Muscle layer of duodenum (tissue), 2 donors: ENCODE data around the gene COPB2.

Experiments used
- H3K27ac ChIP-seq: one replicate; pipeline ENCODE4 v1.7.0; 2013; ENCODE audit warnings: mild to moderate bottlenecking, low read length
- H3K27me3 ChIP-seq: one replicate; pipeline ENCODE4 v1.7.0; 2013; ENCODE audit warnings: low read depth, mild to moderate bottlenecking, control low read depth, low read length
- H3K36me3 ChIP-seq, 2 donors: one replicate each; pipeline ENCODE4 v1.7.0; 2013; ENCODE audit warnings: low read length in 2 of 2, control low read depth in 1 of 2, mild to moderate bottlenecking in 1 of 2; ENCODE audit not compliant: insufficient read depth in 2 of 2, control insufficient read depth in 1 of 2
- H3K4me1 ChIP-seq, 2 donors: one replicate each; pipeline ENCODE4 v1.7.0; 2013; ENCODE audit warnings: low read length in 2 of 2, mild to moderate bottlenecking in 2 of 2, control low read depth in 1 of 2, moderate library complexity in 1 of 2; ENCODE audit not compliant: insufficient read depth in 2 of 2, control insufficient read depth in 1 of 2
- H3K4me3 ChIP-seq, 2 donors: one replicate each; pipeline ENCODE4 v1.7.0; 2013; ENCODE audit warnings: low read length in 2 of 2, low read depth in 1 of 2, mild to moderate bottlenecking in 1 of 2
- H3K9me3 ChIP-seq, 2 donors: one replicate each; pipeline ENCODE4 v1.7.0; 2013; ENCODE audit warnings: low read length in 2 of 2, control low read depth in 1 of 2, mild to moderate bottlenecking in 1 of 2; ENCODE audit not compliant: control insufficient read depth in 1 of 2
- donor health status: healthy.

COPB2 gene

DNA sequence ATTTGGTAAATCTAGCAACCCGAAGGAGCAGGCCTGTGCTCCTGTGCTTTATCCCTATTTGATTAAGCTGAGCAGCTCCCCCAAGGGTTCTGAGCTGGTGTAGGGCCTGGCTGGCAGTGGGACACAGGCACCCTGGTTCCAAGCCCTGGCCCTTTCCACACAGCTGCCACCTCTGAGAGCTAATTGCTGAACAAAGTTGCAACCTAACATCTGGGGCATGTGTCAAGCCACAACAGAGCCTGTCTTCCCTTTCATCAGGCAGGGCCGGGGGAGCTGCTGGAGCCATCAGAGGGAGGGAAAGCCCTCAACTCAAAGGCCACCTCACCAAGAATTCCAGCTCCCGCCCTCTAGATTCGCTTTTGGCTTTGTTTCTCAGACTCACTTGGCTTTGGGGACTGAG, 62.7 kb downstream of the COPB2 start:
- no peaks in the 10 kb centered on the region for H3K9me3 ChIP-seq
- H3K36me3 ChIP-seq, result no peaks in the 10 kb centered on the region
- H3K27ac ChIP-seq, result no peak overlapping the region
- no peak overlapping the region for H3K4me3 ChIP-seq
- no peaks in the 10 kb centered on the region for H3K4me1 ChIP-seq
- H3K27me3 ChIP-seq, result no peaks in the 10 kb centered on the region

DNA sequence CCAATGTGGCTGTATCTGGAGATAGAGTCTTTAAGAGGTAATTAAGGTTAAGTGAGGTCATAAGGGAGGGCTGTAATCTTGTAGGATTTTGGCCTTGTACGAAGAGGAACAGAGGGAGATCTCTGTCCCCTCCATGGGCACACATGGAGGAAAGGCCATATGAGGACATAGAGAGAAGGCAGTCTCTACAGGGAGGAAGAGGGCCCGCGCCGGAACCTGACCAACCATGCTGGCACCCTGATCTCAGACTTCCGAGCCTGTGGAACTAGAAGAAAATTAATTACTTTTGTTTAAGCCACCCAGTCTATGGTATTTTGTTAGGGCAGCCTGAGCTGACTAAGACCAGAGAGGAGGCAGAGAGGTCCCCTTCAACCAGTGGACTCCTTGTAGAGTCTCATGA, 63.3 kb downstream of the COPB2 start:
- Histone ChIP-seq H3K4me1 (no peaks in the 10 kb centered on the region), H3K36me3 (no peaks in the 10 kb centered on the region), H3K4me3 (no peak overlapping the region), H3K27me3 (no peaks in the 10 kb centered on the region), H3K27ac (no peak overlapping the region), H3K9me3 (no peaks in the 10 kb centered on the region)

DNA sequence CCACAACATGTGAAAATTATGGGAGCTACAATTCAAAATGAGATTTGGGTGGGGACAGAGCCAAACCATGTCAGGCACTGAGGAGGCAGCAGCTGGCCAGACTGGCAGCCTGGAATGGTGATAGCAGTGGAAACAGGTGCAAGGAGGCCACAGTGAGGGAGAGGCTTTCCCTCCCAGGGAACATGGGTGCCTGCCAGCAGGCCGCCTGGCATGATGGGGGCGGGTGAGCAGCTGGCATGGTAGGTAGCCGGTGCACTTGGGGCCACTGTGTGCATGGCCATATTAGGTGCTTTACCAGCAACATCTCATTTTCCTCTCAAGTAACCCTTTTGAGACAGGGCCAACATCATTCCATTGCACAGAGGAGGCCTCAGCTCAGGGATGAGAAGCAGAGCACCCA, 63.9 kb downstream of the COPB2 start:
- Histone ChIP-seq H3K9me3 (no peaks in the 10 kb centered on the region), H3K27me3 (no peaks in the 10 kb centered on the region), H3K27ac (no peak overlapping the region), H3K4me1 (no peaks in the 10 kb centered on the region), H3K4me3 (no peak overlapping the region), H3K36me3 (no peaks in the 10 kb centered on the region)

DNA sequence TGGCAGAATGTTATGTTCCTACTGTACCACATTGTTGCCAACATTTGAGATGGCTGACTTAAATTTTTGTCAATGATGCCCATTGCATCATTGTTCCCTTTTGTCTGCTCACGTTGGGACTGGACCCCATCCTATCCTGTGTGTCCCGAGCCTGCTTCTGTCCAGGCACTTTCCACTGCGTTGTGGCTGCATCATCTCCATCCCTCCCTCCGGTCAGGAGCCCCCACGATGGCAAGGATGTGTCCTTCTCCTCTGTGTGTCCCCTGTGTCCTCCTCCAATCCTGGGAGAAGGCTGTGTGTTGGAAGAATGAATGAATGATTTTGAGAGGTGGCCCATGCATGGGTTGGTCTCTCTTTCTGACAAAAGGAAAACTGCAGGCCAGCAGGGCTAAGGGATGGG, 65.0 kb downstream of the COPB2 start:
- H3K36me3 ChIP-seq, result no peaks in the 10 kb centered on the region
- no peaks in the 10 kb centered on the region for H3K9me3 ChIP-seq

DNA sequence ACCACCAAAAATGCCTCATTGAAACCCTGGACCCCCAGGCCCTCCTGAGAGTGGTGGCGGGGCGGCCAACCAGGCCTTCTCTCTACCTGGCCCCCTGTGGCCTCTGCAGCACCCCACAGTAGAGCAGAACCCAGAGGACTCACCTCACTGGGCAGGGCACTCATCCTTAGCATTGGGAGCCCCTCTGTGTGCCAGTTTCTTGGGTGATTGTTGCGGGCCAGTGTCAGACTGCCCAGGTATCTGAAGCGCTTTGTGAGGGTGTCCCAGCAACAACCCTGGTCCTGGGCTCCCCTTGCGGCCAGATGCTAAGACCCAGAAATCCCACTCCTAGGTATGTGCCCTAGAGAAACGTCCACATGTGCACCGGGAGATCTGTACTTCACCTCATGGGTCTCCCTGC, 66.3 kb downstream of the COPB2 start:
- no peaks in the 10 kb centered on the region for H3K36me3 ChIP-seq
- H3K4me3 ChIP-seq, result no peak overlapping the region
- no peaks in the 10 kb centered on the region for H3K27me3 ChIP-seq
- no peaks in the 10 kb centered on the region for H3K4me1 ChIP-seq
- H3K27ac ChIP-seq, result no peak overlapping the region
- no peaks in the 10 kb centered on the region for H3K9me3 ChIP-seq

More for the DNA sequence above, 65.0 kb downstream of the COPB2 start:
- Histone ChIP-seq H3K27ac (no peak overlapping the region), H3K4me1 (no peaks in the 10 kb centered on the region), H3K27me3 (no peaks in the 10 kb centered on the region), H3K4me3 (no peak overlapping the region)

DNA sequence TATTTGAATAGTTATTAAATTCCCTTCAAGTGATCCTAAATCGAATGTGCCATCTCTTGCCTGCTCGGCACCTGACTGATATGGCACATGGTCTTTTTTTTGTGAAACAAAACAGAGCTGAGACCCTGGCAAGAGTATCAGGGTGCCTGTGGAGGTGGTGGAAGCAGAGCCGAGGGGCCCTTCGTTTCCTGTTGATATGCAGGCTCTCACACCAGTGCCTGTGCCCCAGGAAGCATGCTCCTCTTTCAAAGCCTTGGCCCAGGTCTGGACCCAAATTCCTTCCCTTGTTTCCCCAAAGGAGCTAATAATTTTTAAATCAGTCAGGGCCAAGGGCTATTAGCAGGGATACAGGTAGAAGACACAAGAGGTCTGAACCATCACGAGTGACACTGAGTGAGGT, 67.1 kb downstream of the COPB2 start:
- Histone ChIP-seq H3K27ac (no peak overlapping the region), H3K27me3 (no peaks in the 10 kb centered on the region), H3K4me3 (no peak overlapping the region), H3K36me3 (no peaks in the 10 kb centered on the region), H3K4me1 (no peaks in the 10 kb centered on the region), H3K9me3 (no peaks in the 10 kb centered on the region)

DNA sequence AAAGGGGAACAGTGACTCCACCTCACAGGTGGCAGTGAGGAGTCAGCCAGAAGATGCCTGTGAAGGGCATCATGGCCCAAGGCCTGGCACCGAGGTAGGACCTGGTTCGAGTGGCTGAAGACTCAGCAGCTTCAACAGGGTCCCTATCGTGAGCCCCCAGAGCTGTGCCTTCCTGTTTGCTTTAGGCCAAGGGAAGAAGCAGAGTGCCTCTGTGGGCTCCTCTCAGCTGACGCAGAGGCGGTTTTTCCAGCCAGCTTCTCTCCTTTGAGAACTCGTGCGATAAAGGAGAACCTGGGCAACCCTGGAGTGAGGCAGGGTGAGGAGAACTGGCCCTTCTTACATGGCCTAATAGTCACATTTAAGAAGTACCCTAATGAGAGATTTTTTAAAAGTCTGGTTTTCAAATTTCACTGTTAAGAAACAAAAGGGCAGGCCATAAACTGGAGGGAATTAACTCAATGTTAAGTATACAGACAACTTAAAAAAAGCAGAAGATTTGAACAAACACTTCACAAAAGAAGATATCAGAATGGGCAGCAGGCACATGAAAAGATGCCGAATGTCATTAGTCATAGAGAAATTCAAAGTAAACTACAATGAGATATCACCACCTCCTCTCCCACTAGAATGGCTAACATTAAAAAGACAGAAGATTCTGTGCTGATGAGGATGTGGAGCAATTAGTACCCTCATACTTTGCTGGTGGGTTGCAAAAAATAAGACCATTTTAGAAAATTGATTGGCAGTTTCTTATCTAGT, 68.7 kb downstream of the COPB2 start:
- no peaks in the 10 kb centered on the region for H3K9me3 ChIP-seq
- no peak overlapping the region for H3K4me3 ChIP-seq
- no peaks in the 10 kb centered on the region for H3K4me1 ChIP-seq
- H3K27ac ChIP-seq, result no peak overlapping the region
- no peaks in the 10 kb centered on the region for H3K27me3 ChIP-seq
- H3K36me3 ChIP-seq, result no peaks in the 10 kb centered on the region

DNA sequence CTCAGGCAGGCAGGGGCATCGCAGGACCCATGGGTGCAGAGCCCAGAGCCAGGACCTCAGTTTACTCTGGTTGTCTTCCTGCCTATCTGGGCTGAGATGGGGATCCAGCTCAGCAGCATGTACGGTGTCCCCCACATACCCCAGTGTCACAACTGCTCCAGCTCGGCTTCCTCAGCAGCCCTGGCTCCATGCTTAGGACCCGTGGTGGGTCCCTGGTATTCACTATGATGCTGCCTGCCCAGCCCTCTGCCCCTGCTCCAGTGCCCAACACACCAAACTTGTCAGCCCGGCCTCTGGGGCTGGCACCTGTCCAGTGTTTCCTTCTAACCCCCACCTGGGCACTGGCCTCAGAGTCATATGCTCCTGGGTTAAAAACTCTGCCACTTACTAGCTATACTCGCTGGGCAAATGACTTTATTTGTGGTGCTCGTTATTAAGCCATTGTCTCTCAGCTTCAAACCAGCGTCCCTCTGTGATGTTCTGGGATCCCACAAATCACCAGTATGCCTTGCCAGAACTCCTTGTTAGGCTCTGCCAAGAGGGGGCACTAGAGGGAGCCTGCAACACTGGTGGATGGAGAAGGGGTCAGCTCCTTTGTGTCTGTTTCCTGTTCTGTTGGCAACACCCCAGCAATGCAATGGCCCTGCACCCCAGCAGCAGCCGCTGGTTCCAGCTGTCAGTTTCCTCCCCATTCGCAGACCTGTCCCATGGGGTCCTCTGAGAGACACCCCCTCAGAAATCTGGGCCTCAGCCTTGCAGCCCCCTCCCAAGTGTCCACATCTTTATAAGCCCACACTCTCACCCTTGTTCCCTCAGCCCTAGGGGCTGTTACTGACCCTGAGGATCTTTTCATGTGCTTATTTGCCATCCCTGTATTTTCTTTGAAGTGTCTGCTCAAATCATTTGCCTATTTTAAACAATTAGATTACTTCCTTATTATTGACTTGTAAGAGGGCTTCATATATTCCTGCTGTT, 69.7 kb downstream of the COPB2 start:
- no peaks in the 10 kb centered on the region for H3K27me3 ChIP-seq
- no peaks in the 10 kb centered on the region for H3K4me1 ChIP-seq
- H3K36me3 ChIP-seq, result no peaks in the 10 kb centered on the region
- no peaks in the 10 kb centered on the region for H3K9me3 ChIP-seq
- H3K27ac ChIP-seq, result no peak overlapping the region
- no peak overlapping the region for H3K4me3 ChIP-seq

DNA sequence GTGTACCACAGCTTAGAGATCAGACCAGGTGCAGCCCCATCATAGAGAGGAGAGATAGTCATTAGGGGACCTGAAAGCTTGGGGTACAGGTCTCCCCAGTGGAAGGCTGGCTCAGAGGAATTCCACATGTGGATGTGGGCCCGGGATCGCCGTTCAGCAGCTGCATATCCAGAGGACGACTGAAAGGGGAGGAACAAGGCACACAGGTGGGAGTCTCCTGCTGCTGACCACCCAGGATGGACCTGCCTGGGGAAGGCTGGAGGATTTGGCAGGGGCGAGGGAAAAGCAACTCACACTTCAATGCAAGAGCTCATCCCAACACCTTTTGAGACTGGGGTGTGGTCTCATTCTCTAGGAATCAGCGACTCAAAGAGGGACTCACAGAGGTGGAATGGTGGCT, 70.6 kb downstream of the COPB2 start:
- Histone ChIP-seq H3K4me3 (no peak overlapping the region), H3K27ac (no peak overlapping the region), H3K27me3 (no peaks in the 10 kb centered on the region), H3K36me3 (no peaks in the 10 kb centered on the region), H3K4me1 (no peaks in the 10 kb centered on the region), H3K9me3 (no peaks in the 10 kb centered on the region)

DNA sequence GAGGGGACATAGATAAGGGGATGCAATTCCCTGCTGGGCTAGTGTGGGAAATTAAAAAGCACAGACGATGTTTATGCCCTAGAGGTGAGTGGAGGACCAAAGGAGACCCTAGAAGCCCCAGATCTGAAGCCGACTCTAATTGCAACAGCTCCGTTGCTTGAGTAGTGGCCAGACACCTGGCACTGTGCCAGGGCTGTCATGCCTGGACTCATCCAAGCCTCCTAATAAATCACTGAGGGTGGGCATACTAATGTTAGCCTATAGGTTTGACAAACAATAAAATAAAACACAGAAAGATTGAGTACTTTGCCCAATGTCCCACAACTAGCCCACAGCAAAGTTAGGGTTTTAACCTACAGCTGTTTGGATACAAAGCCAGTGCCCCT, 71.0 kb downstream of the COPB2 start:
- H3K4me1 ChIP-seq, result no peaks in the 10 kb centered on the region

DNA sequence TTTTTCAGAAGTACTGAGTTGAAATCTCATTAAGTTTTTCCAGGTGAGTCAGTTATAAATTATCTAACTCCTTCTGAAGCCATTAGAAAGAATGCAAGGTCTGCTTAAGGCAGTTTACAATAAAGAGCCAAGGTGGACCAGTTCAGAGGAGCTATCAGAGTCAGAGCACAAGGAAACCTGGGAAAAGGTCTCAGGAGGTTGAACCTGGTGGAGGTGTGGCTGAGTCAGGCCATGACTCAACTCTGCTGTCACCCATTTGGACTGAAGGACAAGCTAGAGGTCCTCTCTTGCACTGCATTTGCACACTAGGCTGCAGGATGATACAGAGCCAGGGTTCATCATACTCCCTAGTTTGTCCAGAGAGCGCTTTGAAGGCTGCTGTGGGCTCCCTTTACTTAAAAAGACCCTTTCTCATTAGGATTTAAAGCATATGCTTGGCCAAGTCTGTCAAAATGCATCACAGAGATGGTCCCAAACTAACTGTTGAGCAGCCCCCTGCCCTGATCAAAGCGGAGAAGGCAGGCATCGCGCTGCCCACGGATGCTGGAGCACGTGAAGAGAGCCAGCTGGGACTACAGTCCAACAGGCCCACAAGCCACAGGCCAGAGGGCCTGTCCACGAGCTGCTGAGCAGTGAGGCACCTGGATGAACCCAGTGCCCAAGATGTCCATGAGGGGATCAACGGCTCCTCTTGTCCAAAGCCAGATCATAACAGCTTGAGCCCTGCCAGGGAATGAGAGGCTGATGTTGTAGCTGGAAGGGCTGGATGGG, 71.6 kb downstream of the COPB2 start:
- Histone ChIP-seq H3K27me3 (no peaks in the 10 kb centered on the region), H3K4me1 (no peaks in the 10 kb centered on the region), H3K4me3 (no peak overlapping the region), H3K36me3 (no peaks in the 10 kb centered on the region), H3K9me3 (no peaks in the 10 kb centered on the region), H3K27ac (no peak overlapping the region)

More for the DNA sequence above, 71.0 kb downstream of the COPB2 start:
- Histone ChIP-seq H3K4me3 (no peak overlapping the region), H3K9me3 (no peaks in the 10 kb centered on the region), H3K27me3 (no peaks in the 10 kb centered on the region), H3K36me3 (no peaks in the 10 kb centered on the region), H3K27ac (no peak overlapping the region)
